Activated T-cell treated with anti-CD3 and anti-CD28 coated beads, Interleukin-2, amount 50 U/mL, for 1 hour (primary cell): ENCODE measurements around the gene CRISPLD2.

Source experiments
- DNase-seq: peaks from one replicate; pipeline ENCODE4 v3.0.0-alpha.2; 2020

CRISPLD2 gene

GRCh38 chr16:84888450-84888849 lies 68.7 kb downstream of the CRISPLD2 start:
- no peak for DNase-seq

GRCh38 chr16:84889066-84889465 lies 69.3 kb downstream of the CRISPLD2 start:
- DNase-seq = no peak

- no peak for DNase-seq
These were observed 70.6 kb downstream of the CRISPLD2 start for GRCh38 chr16:84890427-84890826.

GRCh38 chr16:84891149-84891795 lies 71.5 kb downstream of the CRISPLD2 start:
- DNase-seq = no peak

GRCh38 chr16:84892097-84892496 lies 72.3 kb downstream of the CRISPLD2 start:
- no peak for DNase-seq

GRCh38 chr16:84893467-84893848 lies 73.7 kb downstream of the CRISPLD2 start:
- no peak for DNase-seq

GRCh38 chr16:84893849-84894599 lies 74.2 kb downstream of the CRISPLD2 start:
- DNase-seq = no peak

- no peak for DNase-seq
These were observed 75.2 kb downstream of the CRISPLD2 start for GRCh38 chr16:84895016-84895415.

GRCh38 chr16:84896847-84897246 lies 77.1 kb downstream of the CRISPLD2 start:
- DNase-seq = no peak

GRCh38 chr16:84897911-84898377 lies 78.2 kb downstream of the CRISPLD2 start:
- DNase-seq = no peak

- DNase-seq = no peak
These were observed 78.7 kb downstream of the CRISPLD2 start for GRCh38 chr16:84898447-84898846.

GRCh38 chr16:84899414-84899813 lies 79.6 kb downstream of the CRISPLD2 start:
- DNase-seq = no peak

- no peak for DNase-seq
These were observed 86.2 kb downstream of the CRISPLD2 start for GRCh38 chr16:84905965-84906460.

- no peak for DNase-seq
These were observed 87.3 kb downstream of the CRISPLD2 start for GRCh38 chr16:84907051-84907450.

- no peak for DNase-seq
These were observed 87.8 kb downstream of the CRISPLD2 start for GRCh38 chr16:84907575-84907974.

GRCh38 chr16:84909476-84910085 lies 89.8 kb downstream of the CRISPLD2 start:
- DNase-seq = no peak

- DNase-seq = no peak
These were observed 91.9 kb downstream of the CRISPLD2 start for GRCh38 chr16:84911486-84912216.

- DNase-seq = no peak
These were observed 93.5 kb downstream of the CRISPLD2 start for GRCh38 chr16:84913315-84913714.

GRCh38 chr16:84914273-84914672 lies 94.5 kb downstream of the CRISPLD2 start:
- no peak for DNase-seq

GRCh38 chr16:84916178-84916577 lies 96.4 kb downstream of the CRISPLD2 start:
- DNase-seq = no peak

GRCh38 chr16:84916850-84917249 lies 97.1 kb downstream of the CRISPLD2 start:
- DNase-seq = no peak

GRCh38 chr16:84917492-84917891 lies 97.7 kb downstream of the CRISPLD2 start:
- DNase-seq = no peak
